DND-41 (cell line): ENCODE measurements around the gene ILRUN.
"Not testable (repeated sequence)": the region's sequence is repeated elsewhere in the genome, so short reads cannot be mapped to it uniquely, and the experiment has no call there.

Experiments used
- ATAC-seq: fragments of 200-7000 bp; cut with Tn5 transposase; 3 replicates; pipeline ENCODE4 v1.9.1; 2021; ENCODE audit warnings: low read depth; ENCODE audit not compliant: insufficient read depth
- DNase-seq: peaks from one replicate; pipeline ENCODE4 v3.0.0-alpha.2; 2020
- H2AFZ ChIP-seq: 2 replicates; pipeline ENCODE4 v1.6.0; 2012; ENCODE audit warnings: low read depth, low read length
- H3K27ac ChIP-seq: 2 replicates; pipeline ENCODE4 v1.5.1; 2012; ENCODE audit warnings: low read length, inconsistent platforms
- H3K27me3 ChIP-seq: fragments of 200-600 bp; sonication (generic); 2 replicates; pipeline ENCODE4 v1.6.0; 2012; ENCODE audit warnings: low read length, mild to moderate bottlenecking, inconsistent platforms; ENCODE audit not compliant: insufficient read depth, poor library complexity
- H3K36me3 ChIP-seq: 2 replicates; pipeline ENCODE4 v1.5.1; 2012; ENCODE audit warnings: low read length, inconsistent platforms; ENCODE audit not compliant: insufficient read depth
- H3K4me1 ChIP-seq: 2 replicates; pipeline ENCODE4 v1.5.1; 2012; ENCODE audit warnings: mild to moderate bottlenecking, low read length; ENCODE audit not compliant: insufficient read depth
- H3K4me2 ChIP-seq: 2 replicates; pipeline ENCODE4 v1.6.0; 2012; ENCODE audit warnings: mild to moderate bottlenecking, moderate library complexity, low read length, inconsistent platforms; ENCODE audit not compliant: insufficient read depth
- H3K4me3 ChIP-seq, 2 experiments: fragments of 200-600 bp in 1 of 2; shearing (Covaris generic) in 1 of 2; 2 replicates each; pipeline ENCODE4 v1.5.1; 2012 to 2016; ENCODE audit warnings: inconsistent platforms in 2 of 2, low read length in 2 of 2, mild to moderate bottlenecking in 2 of 2, low read depth in 1 of 2, moderate library complexity in 1 of 2
- H3K79me2 ChIP-seq: 2 replicates; pipeline ENCODE4 v1.6.0; 2012; ENCODE audit warnings: low read length, inconsistent platforms; ENCODE audit not compliant: insufficient read depth
- H3K9ac ChIP-seq: 2 replicates; pipeline ENCODE4 v1.6.0; 2012; ENCODE audit warnings: low read depth, mild to moderate bottlenecking, inconsistent platforms, low read length, moderate library complexity
- H3K9me3 ChIP-seq: 2 replicates; pipeline ENCODE4 v1.5.1; 2012; ENCODE audit warnings: low read length, moderate library complexity, mild to moderate bottlenecking, inconsistent platforms; ENCODE audit not compliant: insufficient read depth, severe bottlenecking
- H4K20me1 ChIP-seq: 2 replicates; pipeline ENCODE4 v1.6.0; 2012; ENCODE audit warnings: low read length; ENCODE audit not compliant: insufficient read depth
- CTCF ChIP-seq: IDR thresholded peaks from 2 replicates; pipeline ENCODE4 v1.5.1; 2012; ENCODE audit warnings: borderline replicate concordance, low read length, moderate library complexity, mild to moderate bottlenecking; ENCODE audit not compliant: poor library complexity, severe bottlenecking; ENCODE audit errors: extremely low read depth
- EZH2 ChIP-seq: IDR thresholded peaks from 3 replicates; pipeline ENCODE4 v1.6.1; 2012; ENCODE audit warnings: borderline replicate concordance, low read depth, mild to moderate bottlenecking, moderate library complexity, low read length, inconsistent platforms; ENCODE audit not compliant: severe bottlenecking

Gene ILRUN

GRCh38 chr6:34663371-34663770, 33.2 kb downstream of the ILRUN start:
- H4K20me1 ChIP-seq, result no peaks in the 10 kb centered on the region
- no peak for ATAC-seq
- DNase-seq, result no peak
- H3K4me1 ChIP-seq, result peaks cover 34% of the 10 kb centered on the region
- H2AFZ ChIP-seq, result no peak overlapping the region
- H3K79me2 ChIP-seq, result peaks cover 90% of the 10 kb centered on the region
- no peak overlapping the region for H3K4me3 ChIP-seq
- TF ChIP-seq CTCF, result no peak
- no peak for TF ChIP-seq EZH2
- no peaks in the 10 kb centered on the region for H3K27me3 ChIP-seq
- no peak overlapping the region for H3K4me2 ChIP-seq
- peak overlapping the region; percentile 38; the same call in 1 of the 2 replicates for H3K27ac ChIP-seq
- H3K36me3 ChIP-seq, result no peaks in the 10 kb centered on the region
- no peaks in the 10 kb centered on the region for H3K9me3 ChIP-seq
- H3K9ac ChIP-seq, result no peak overlapping the region

DNA sequence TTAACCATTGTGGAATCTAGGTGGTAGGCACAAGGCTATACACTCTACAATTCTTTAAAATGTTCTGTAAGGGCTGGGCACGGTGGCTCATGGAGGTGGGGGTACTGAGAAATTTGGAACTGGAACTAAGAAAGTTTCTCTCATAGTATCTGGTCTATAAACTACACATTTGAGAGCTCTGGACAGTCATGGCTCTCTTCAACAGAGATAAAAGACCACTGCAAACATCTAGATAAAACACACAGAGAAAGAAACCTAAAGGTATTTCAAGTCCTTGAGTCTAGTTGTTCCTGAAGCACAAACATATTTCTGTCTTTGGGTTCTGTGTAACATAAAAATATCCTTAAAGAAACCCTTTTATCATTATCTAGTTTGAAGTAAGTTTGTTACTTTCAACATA, 35.2 kb downstream of the ILRUN start:
- no peaks in the 10 kb centered on the region for H3K36me3 ChIP-seq
- H3K4me2 ChIP-seq, result no peak overlapping the region
- no peak for ATAC-seq
- H3K4me3 ChIP-seq, result no peak overlapping the region
- no peak for DNase-seq
- peaks cover 85% of the 10 kb centered on the region for H3K79me2 ChIP-seq
- TF ChIP-seq CTCF (no peak), EZH2 (no peak)
- H3K9ac ChIP-seq, result no peak overlapping the region
- no peak overlapping the region for H3K27ac ChIP-seq
- H3K4me1 ChIP-seq, result peaks cover 54% of the 10 kb centered on the region
- no peaks in the 10 kb centered on the region for H4K20me1 ChIP-seq
- H2AFZ ChIP-seq, result no peak overlapping the region
- H3K27me3 ChIP-seq, result no peaks in the 10 kb centered on the region
- H3K9me3 ChIP-seq, result no peaks in the 10 kb centered on the region

- no peak for ATAC-seq
- Histone ChIP-seq H2AFZ (no peak overlapping the region), H3K79me2 (peaks cover 83% of the 10 kb centered on the region), H4K20me1 (no peaks in the 10 kb centered on the region), H3K9me3 (no peaks in the 10 kb centered on the region), H3K36me3 (peaks cover 10% of the 10 kb centered on the region; the same call in 1 of the 2 replicates), H3K9ac (no peak overlapping the region), H3K4me3 (no peak overlapping the region), H3K27me3 (no peaks in the 10 kb centered on the region), H3K4me1 (peaks cover 35% of the 10 kb centered on the region), H3K27ac (peak overlapping the region; percentile 36; the same call in 1 of the 2 replicates), H3K4me2 (no peak overlapping the region)
- TF ChIP-seq CTCF (no peak), EZH2 (no peak)
- DNase-seq, result no peak
These were observed 37.8 kb downstream of the ILRUN start for GRCh38 chr6:34658605-34659265.

DNA sequence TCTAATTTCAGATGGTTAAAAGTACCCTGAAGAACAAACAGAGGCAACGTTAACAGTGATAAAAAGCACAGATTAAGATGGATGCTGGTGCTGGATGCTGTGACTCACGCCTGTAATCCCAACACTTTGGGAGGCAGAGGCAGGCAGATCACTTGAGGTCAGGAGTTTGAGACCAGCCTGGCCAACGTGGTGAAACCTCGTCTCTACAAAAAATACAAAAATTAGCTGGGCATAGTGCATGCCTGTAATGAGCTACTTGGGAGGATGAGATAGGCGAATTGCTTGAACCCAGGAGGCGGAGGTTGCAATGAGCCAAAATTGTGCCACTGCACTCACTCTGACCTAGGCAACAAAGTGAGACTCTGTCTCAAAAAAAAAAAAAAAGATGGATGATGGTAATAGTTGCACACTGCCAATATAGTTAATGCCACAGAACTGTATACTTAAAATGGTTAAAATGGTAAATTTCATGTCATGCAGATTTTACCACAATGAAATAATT, 38.5 kb downstream of the ILRUN start:
- Histone ChIP-seq H3K79me2 (peaks cover 81% of the 10 kb centered on the region), H3K27ac (peak overlapping the region; percentile 94), H2AFZ (peak overlapping the region; percentile 64), H3K36me3 (peaks cover 16% of the 10 kb centered on the region; the same call in 1 of the 2 replicates), H3K4me2 (peak overlapping the region; percentile 77), H3K9ac (peak overlapping the region; percentile 62), H3K4me1 (peaks cover 32% of the 10 kb centered on the region), H3K4me3 (peak overlapping the region in 1 of 2 experiments; percentile 55; a peak in 2 of 4 replicates)
- not testable (repeated sequence) for H4K20me1 ChIP-seq, H3K27me3 ChIP-seq, H3K9me3 ChIP-seq
- DNase-seq, result peak; percentile 22
- ATAC-seq, result peak; percentile 19; the same call in 1 of the 3 replicates
